ENCODE measurements around the gene UBN1.
"Not testable (repeated sequence)": the region's sequence is repeated elsewhere in the genome, so short reads cannot be mapped to it uniquely, and the experiment has no call there.

Gene UBN1

DNA sequence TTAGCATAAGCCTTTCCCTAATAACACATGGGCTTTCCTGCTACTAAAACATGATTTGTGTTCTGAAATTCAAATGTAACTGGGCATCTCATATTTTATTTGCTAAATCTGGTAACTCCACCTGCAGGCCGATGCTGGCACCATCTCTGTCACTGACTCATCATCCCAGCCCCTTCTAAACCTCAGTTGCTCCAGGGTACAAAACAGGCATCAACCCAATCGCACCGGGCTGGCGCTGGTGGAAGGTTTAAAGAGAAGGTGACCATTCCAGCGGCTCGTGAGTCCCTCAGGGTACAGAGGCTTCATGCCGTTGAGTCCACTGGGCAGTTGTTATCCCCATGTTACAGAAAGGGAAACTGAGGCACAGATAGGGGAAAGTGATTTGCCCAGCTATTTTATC is 62.5 kb downstream of the UBN1 start:
- DNase-seq: no peak

DNA sequence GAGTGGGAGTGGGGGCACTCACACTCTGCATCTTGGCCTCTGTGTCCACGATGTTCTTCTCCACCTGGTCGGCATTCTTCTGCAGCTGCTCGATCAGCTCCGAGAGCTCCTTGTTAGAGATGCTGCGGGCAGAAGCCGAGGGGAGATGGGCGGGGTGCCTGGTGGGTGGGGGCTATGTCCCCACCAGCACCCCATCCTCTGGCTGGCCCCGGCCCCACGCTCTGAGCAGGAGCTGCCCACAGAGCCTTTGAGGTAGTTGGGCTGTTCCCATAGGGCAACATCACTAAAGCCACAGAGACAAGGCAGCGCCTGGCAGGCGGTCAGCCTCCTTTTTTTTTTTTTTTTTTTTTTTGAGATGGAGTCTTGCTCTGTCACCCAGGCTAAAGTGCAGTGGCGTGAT is 63.5 kb downstream of the UBN1 start:
- DNase-seq: no peak

DNA sequence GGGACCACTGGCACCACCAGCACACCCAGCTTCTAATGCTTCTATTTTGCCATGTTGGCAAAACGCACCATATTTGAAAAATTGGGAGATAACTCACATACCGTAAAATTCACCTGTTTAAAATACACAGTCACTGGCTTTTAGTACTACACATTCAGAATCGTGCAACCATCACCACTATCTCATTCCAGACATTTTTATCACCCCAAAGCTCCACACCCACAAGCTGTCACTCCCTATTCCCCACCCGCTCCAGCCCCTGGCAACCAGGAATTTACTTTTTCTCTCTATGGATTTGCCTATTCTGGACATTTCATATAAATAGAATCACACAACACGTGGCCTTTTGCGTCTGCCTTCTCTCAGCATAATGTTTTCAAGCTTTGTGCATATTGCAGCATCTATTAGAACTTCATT is 64.7 kb downstream of the UBN1 start:
- no peak for DNase-seq

DNA sequence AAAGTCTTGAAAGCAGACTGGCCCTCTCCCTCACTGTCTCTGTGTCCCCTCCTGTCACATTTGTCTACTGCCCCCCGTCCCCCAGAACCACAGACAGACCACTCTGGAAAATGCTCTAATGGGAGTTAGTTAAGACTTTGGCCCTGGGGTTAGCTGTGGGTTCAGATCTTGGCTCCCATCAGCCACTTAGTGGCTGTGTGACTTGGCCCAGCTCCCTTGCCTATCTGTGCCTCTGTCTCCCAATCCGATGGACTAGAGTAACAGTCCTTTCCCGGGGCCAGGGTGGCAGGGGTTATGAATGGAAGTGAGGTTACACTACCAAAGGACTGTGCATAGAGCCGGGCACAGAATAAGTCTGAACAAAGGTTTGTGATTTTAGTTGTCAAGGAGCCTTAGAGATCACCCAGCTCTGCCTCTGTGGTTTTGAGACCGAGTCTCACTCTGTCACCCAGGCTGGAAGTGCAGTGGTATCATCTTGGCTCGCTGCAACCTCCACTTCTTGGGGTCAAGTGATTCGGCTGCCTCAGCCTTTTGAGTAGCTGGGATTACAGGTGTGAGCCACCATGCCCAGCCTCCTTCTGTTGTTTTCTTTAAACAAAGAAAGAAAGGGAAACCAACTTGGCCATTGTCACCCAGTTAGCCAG is 66.0 kb downstream of the UBN1 start:
- no peak for DNase-seq

DNA sequence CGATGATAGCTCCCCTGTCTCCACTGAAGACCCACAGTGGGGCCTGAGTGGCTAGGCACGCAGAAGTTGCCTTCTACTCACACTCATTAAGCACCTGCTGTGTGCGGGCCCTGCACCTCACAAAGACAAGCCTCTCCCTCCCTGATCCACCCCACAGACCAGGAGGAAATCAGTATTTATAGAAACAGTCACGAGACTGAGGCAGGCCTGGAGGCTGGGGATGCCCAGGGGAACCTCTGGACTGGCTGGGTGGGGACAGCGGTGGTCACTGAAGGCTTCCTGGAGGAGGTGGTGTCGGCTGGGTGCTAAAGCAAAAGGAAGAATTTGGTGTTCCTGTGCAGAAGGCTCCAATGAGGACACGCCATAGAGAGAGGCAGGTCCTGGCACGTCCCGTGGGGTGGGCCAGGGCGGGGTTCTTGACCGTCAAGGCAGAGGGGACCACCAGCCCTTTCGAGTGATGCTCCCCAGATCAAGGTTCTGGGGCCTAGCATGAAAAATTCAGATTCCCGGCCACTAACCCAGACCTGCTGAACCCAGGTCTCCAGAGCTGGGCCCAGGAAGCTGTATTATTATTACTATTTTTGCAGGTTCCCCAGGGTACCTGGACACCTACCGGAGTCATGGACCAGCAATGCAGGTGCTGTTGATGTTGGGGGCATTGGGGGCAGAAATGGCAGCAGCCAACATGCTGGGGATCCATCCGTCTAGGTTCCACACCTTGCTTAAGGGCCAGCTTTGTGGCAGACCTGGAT is 66.7 kb downstream of the UBN1 start:
- no peak for DNase-seq

DNA sequence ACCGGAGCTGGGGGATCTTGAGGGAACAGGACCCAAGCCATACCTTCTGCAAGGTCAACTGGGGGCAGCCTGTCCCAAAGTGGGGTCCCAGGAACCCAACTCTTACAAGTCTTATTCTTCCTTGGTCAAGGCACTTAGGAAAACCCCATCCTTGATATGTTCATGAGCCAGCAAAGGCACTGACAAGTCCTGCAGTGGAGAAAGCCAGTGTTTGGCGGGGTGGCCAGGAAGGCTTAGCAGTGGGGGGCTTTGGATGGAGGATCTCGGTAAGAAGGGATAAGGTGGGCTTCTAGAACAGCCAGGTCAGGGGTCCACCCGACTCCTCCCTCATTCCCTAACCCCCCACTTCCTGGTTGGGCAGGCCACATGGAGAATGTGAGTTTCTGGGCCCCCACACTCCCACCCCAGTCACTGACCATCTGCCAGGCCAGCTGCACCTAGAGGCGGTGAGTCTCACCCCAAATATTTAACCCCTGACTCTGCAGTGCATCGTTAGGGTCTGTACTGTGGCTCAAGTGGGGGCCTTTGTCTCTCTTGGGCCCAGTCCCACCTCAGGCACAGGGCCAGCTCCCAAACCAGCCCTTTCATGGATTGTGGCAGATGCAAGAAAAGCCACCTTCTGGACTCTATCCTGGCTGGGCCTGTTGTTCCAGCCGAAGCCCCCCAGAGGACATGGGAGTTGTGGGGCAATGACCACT is 67.4 kb downstream of the UBN1 start:
- DNase-seq: no peak

DNA sequence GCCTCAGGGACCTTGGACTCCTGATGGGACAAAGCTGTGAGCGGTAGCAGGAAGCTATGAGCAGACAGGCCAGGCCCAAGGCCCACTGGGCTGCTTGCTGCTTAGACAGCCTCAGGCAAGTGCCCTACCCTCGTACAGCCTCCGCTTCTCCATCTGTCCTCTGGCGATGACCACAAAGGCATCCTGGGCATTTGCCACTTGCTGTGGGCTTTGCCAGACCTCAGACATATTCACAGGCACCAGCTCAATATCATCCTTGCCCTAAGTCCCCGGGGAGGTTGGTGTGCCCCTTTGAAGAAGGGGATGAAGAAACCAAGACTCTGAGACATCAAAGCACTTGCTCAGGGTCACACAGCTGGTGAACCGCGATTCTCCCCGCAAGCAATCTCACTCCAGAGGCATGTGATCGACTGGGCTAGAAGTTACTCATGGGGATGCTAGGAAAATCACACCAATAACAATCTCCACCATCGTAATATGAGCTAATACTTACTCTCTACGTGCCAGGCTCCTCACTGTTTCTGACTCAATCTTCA is 68.0 kb downstream of the UBN1 start:
- DNase-seq: no peak

DNA sequence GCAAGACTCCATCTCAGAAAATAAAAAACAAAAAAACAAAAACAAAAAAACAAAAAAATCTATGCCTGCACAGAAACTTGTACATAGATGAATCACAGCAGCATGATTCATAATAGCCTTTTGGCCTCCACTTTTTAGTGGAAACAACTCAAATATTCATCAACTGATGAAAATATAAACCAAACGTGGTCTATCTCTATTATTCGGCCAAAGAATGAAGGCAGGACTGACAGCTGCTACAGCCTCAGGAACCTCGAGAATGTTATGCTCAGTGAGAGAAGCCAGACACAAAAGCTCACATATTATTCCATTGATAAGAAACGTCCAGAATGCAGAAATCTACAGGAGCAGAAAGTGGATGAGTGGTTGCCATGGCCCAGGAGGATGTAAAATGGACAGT is 69.8 kb downstream of the UBN1 start:
- no peak for DNase-seq

DNA sequence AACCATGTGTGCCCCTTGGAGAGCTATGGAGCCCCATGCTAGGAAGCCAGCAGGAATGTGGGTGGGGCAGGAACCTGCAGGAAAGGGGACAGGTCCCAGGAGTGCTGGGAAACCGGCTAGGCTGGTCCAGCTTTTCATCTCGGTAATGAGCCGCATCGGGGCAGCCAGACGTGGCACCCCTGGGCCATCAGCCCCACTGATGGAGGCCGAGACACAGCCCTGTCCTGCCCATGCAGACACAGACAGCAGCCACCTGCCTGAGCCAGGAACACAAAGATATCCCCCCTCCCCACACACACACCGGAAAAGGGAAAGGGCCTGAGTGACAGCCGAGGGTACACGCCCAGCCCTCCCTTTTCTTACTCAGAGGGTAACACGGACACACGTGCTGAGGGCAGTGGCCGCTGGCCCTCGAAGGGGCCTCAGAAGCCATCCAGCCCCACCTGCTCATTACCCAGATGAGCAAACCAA is 71.5 kb downstream of the UBN1 start:
- DNase-seq: no peak

DNA sequence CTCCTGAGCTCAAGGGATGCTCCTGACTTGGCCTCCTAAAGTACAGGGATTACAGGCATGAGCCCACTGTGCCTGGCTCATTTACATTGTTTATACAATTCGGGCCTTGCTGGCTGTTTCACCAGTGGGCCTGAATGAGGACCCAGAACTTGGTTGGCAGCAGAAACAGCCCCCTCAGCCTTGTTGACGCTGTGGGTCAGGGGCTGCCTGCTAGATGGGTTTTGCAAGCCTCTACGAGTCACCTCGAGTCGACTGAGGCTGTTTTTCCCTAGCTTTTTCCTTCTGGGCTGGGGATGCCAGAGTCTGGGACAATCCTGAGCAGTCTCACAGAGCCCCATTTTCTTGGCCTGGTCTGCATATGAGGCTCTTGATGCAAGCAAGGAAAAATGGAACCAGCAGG is 73.5 kb downstream of the UBN1 start:
- DNase-seq: no peak

DNA sequence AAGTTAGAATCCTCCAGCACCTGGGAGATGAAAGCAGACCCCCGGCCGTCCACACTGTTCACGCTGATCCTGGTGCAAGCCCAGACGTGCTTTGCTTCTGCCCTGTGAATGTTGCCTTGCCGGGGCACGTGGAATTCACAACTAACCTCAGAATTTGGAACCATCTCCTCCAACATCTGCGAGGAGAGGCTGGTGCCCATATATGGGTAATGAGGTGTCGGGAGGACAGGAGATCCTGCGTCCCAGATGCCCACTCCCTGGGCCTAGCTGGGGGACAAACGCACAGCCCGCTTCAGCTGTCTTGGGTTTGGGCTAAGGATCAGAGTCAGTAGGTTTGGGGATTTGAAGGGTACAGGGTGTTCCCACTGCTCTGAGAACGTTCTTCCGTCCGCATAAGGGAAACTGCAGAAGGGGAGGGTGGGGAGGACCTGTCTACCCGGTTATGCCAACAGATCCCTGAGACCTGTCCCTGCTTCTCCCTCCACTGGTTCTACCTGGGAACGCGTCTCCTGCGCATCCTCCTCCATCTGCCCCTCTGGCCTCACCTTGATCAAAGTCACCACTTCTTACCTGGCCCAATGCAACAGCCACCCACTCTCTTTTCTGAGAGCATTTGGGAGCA is 75.6 kb downstream of the UBN1 start:
- no peak for DNase-seq

DNA sequence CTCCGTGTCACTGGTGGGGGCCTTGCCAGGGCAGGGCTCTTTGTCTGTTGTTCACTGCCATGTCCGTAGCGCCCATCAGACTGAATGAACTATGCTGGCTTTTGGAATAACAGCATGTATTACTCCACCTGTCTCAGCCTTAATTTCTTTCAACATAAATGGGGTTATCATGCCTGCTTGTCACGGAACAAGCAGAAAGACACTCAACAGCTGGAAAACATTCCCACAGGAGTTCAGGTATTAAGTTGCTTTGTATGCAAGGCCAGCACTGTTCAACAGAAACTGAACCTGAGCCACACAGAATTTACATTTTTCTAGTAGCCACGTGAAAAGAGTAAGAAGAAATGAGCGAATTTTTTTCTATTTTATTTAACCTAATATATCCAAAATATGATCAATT is 76.6 kb downstream of the UBN1 start:
- DNase-seq: no peak

DNA sequence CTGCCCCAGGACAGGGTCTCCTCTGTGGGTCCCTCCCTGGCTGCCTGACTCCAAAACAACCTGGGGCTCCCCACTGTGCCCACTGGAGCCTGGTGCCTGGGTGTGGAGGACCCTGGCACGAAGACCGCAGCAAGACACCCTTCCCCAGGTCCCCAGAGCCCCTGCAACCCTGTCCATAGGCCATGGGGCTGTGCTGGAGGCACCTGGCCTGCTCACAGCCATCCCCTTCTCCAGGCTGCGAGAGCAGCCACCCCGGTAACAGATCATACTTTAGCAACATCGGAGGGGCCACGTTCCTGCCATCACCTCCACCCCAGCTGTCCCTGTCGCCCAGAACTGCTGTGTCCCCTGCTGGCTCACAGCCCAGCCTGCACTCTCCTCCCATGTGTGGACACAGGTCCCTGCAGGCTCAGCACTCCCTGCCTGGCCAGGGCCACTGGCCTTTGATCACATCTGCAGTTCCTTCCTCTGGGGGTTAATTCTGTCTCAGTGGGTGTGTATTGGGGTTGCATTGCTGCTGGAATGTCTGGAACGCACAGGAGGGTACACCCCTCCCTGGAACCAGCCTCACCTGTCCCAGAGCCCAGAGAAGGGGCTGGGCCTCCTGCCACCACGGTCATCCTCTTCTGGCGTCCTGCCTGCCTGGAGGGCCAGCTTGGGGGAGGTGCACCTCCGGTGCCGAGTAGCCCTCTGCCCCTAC is 77.5 kb downstream of the UBN1 start:
- DNase-seq: no peak

DNA sequence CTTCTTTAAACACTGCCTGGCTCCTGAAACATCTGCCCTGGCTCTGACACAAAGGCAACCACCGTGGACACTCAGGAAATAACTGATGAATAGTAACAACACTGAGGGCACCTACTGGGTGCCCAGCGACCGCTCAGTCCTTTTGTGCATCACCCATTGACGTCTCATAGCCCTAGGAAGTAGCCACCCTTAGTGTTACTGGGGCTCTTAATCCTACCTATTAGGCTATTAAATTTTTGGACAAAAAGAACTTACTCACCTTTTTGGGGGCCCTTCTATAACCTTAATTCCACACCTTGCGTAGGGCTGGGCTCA is 78.0 kb downstream of the UBN1 start:
- no peak for DNase-seq

DNA sequence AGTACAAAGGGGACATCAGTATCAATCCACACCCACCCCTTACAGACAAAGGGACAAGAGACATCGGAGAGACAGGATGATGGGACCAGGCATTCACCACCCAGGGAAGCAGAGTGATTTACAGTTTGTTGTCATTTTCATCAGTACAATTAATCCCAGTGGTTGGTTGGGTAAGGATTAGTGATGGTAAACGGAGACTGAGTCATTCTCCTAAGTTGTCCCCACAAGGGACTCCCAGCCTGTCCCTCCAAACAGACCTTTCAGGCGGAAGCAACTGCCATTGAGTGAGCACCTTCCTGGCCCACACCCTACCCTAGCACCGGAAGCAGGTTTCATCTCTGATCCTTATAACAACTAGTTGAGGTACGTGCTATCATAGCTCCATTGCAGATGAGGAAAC is 78.5 kb downstream of the UBN1 start:
- DNase-seq: no peak

DNA sequence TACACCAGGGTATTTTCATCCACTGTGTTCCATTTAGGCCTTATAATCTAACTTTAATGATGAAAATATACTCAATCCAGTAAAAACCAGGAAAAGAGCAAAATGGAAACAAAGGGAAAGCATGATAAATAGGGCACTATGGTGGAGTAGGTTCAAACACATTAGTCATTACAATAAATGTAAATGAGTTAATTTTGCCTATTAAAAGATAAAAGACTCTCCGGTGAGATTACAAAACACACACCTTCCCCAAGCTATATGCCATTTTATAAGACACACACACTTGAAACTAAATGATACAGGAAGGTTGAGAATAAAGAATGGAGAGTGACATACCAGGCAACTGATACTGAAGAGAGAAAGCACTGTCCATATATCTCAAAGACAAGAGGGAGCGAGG is 79.6 kb downstream of the UBN1 start:
- no peak for DNase-seq

DNA sequence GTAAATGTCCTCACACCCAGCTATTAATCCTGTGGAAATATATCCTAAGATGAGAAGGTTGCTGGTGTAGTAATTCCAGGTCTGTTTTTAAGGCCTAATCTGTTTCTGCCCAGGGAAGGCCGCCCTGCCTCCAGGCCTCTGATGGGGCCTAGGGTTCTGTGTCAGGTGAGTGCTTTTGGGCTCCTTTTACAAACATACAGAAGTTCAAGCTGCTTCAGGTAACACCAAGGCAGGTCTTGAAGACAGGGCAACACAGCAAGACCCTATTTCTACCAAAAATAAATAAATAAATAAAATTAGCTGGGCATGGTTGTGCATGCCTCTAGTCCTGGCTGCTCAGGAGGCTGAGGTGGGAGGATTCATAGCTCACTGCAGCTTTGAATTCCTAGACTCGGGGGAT is 80.4 kb downstream of the UBN1 start:
- no peak for DNase-seq

DNA sequence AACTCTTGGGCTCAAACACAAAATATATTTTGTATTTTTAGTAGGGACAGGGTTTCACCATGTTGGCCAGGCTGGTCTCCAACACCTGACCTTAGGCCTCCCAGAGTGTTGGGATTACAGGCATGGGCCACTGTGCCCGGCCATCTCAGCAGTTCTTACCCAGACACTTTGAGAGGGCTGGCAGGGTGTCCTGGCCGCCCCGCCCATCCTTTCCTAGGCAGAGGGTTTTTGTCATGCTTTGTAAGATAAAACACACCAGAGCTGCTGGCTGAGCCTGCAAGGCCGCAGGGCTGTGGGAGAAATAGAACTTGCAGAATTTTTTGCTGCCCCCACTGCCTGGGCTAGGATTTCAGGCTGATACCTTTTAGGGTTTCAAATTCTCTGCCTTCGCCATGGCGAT is 80.9 kb downstream of the UBN1 start:
- no peak for DNase-seq

DNA sequence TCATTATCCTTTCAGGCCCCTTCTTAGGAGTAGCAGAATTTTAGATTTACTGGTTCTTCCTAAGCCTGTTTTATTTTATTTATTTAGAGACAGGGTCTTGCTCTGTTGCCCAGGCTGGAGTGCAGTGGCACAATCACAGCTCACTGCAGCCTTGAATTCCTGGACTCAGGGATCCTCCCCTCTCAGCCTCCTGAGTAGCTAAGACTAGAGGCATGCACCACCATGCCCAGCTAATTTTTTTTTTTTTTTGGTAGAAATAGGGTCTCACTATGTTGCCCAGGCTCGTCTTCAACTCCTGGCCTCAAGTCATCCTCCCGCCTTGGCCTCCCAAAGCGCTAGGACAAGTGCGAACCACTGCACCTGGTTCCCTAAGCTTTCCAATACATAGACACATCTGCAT is 82.3 kb downstream of the UBN1 start:
- not testable (repeated sequence) for DNase-seq

DNA sequence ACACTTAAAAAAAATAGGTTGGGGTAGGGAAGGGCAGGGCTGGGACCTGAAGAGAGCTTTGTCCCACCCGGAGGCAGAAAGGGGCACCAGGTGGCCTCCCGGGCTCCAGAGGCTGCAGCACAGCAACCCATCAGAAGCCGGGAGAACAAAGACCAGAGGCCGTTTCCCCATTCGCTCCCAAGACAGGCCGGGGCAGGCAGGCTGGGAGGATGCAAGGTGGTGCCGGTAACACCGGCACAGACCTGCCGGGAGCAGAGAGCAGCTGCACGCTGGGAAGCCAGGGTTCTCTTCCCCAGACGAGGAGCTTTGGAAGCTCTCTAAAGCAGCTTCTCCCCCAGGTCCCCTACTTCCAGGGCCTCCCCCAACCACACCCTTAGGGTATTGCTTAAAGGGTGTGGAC is 84.1 kb downstream of the UBN1 start:
- DNase-seq: no peak

All from stimulated activated CD4-positive, alpha-beta T cell treated with anti-CD3 and anti-CD28 coated beads, Interleukin-1b, Interleukin-23, amount 100 ng/mL, for 48 hours (primary cell).